H1 (cell line): ENCODE results near the gene DCDC1. TPM values are rescaled to one million over a fixed set of nuclear protein-coding genes. Genes with fewer than 3 reads are reported as not detected.

ENCODE experiments used
- CTCF ChIA-PET: fragments of 300-600 bp; sonication (Branson Sonifier 250); formaldehyde crosslinking; loops from one replicate; lab custom pipeline; 2021; ENCODE audit not compliant: partially characterized antibody; lab: Charles Lee
- POLR2A ChIA-PET: fragments of 300-600 bp; sonication (Branson Sonifier 250); formaldehyde crosslinking; loops from one replicate; lab custom pipeline; 2021; ENCODE audit warnings: inconsistent platforms; ENCODE audit not compliant: partially characterized antibody; lab: Charles Lee
- DNase-seq, 2 experiments: peaks; one replicate each; pipeline versions ENCODE4 v3.0.0 to v3.0.0-alpha.2; 2010 to 2022; ENCODE audit warnings: low spot score in 2 of 2, low read depth in 1 of 2, mixed read lengths in 1 of 2
- FAIRE-seq: peaks from 2 replicates; lab custom pipeline; 2011; peaks lifted over from hg19 to GRCh38; lab: Jason Lieb, UNC
- H2AFZ ChIP-seq: 2 replicates; pipeline ENCODE4 v1.8.1; 2012; ENCODE audit warnings: low read length, inconsistent platforms
- H2AK5ac ChIP-seq: 2 replicates; pipeline ENCODE4 v1.6.1; 2013; ENCODE audit warnings: low read depth, low read length
- H2BK120ac ChIP-seq: replicated peaks from 2 replicates; pipeline ENCODE3; 2013; ENCODE audit warnings: low read depth, low read length, inconsistent platforms
- H2BK12ac ChIP-seq: 2 replicates; pipeline ENCODE4 v1.6.1; 2013; ENCODE audit warnings: low read depth, low read length
- H2BK15ac ChIP-seq: 2 replicates; pipeline ENCODE4 v1.6.1; 2013; ENCODE audit warnings: low read length
- H2BK20ac ChIP-seq: 2 replicates; pipeline ENCODE4 v1.6.1; 2013; ENCODE audit warnings: low read length
- H2BK5ac ChIP-seq: 2 replicates; pipeline ENCODE4 v1.6.1; 2013; ENCODE audit warnings: low read depth, low read length
- H3K14ac ChIP-seq: 2 replicates; pipeline ENCODE4 v1.6.1; 2013; ENCODE audit warnings: inconsistent platforms; ENCODE audit not compliant: insufficient read length
- H3K18ac ChIP-seq: 2 replicates; pipeline ENCODE4 v1.6.1; 2013; ENCODE audit warnings: low read length; ENCODE audit errors: extremely low read depth
- H3K23ac ChIP-seq: 2 replicates; pipeline ENCODE4 v1.6.1; 2013; ENCODE audit warnings: inconsistent platforms; ENCODE audit not compliant: insufficient read length
- H3K23me2 ChIP-seq: 2 replicates; pipeline ENCODE4 v1.6.1; 2013; ENCODE audit warnings: low read depth, low read length
- H3K27ac ChIP-seq: 2 replicates; pipeline ENCODE4 v1.6.1; 2011; ENCODE audit warnings: low read depth, low read length, inconsistent platforms
- H3K27me3 ChIP-seq, 4 experiments: replicated peaks in 1 of 4; 1 replicate in 1 of 4; 2 replicates in 3 of 4; pipeline versions ENCODE4 v1.6.1 to v1.8.1; 2011 to 2013; ENCODE audit warnings: low read length in 3 of 4, mild to moderate bottlenecking in 3 of 4, inconsistent platforms in 2 of 4, mixed read lengths in 2 of 4, moderate library complexity in 1 of 4; ENCODE audit not compliant: control insufficient read depth in 3 of 4, insufficient read depth in 3 of 4; ENCODE audit errors: extremely low read depth in 1 of 4
- H3K36me3 ChIP-seq, 4 experiments: 2 replicates each; pipeline versions ENCODE4 v1.6.1 to v1.8.1; 2011 to 2013; ENCODE audit warnings: mild to moderate bottlenecking in 4 of 4, low read length in 3 of 4, moderate library complexity in 2 of 4, control low read depth in 1 of 4, inconsistent platforms in 1 of 4; ENCODE audit not compliant: insufficient read depth in 4 of 4, control insufficient read depth in 2 of 4
- H3K4ac ChIP-seq: replicated peaks from 2 replicates; pipeline ENCODE3; 2013; ENCODE audit warnings: low read length, low read depth, mixed read lengths, inconsistent platforms; ENCODE audit not compliant: insufficient read length
- H3K4me1 ChIP-seq, 4 experiments: replicated peaks in 1 of 4; 1 replicate in 1 of 4; 2 replicates in 3 of 4; pipeline versions ENCODE4 v1.6.1 to v1.8.1; 2011 to 2013; ENCODE audit warnings: low read length in 3 of 4, inconsistent platforms in 2 of 4, mixed read lengths in 1 of 4; ENCODE audit not compliant: insufficient read depth in 4 of 4, control insufficient read depth in 3 of 4
- H3K4me2 ChIP-seq, 2 experiments: 2 replicates each; pipeline versions ENCODE4 v1.6.1 to v1.8.1; 2011 to 2013; ENCODE audit warnings: low read depth in 2 of 2, low read length in 2 of 2, control low read depth in 1 of 2, inconsistent platforms in 1 of 2, mild to moderate bottlenecking in 1 of 2; ENCODE audit not compliant: insufficient read depth in 1 of 2
- H3K4me3 ChIP-seq, 4 experiments: fragments of 200-600, 300-600 bp in 1 of 4; sonication (generic), shearing (Covaris generic), sonication (Bioruptor Twin) in 1 of 4; 2 replicates each; pipeline versions ENCODE4 v1.5.1 to v1.8.1; 2011 to 2016; ENCODE audit warnings: low read length in 4 of 4, low read depth in 3 of 4, control low read depth in 2 of 4, inconsistent platforms in 2 of 4, mild to moderate bottlenecking in 2 of 4, mixed read lengths in 1 of 4, moderate library complexity in 1 of 4; ENCODE audit not compliant: insufficient read depth in 2 of 4; ENCODE audit errors: extremely low read depth in 1 of 4
- H3K56ac ChIP-seq: replicated peaks from 2 replicates; pipeline ENCODE3; 2013; ENCODE audit warnings: low read depth, mild to moderate bottlenecking, mixed read lengths, low read length, inconsistent platforms; ENCODE audit not compliant: insufficient read length
- H3K79me1 ChIP-seq: 2 replicates; pipeline ENCODE4 v1.6.1; 2013; ENCODE audit warnings: low read depth, low read length, control low read depth
- H3K79me2 ChIP-seq, 2 experiments: 2 replicates each; pipeline versions ENCODE4 v1.6.1 to v1.8.1; 2012 to 2013; ENCODE audit warnings: low read length in 2 of 2, mild to moderate bottlenecking in 2 of 2, inconsistent platforms in 1 of 2; ENCODE audit not compliant: insufficient read depth in 2 of 2, control insufficient read depth in 1 of 2
- H3K9ac ChIP-seq, 4 experiments: replicated peaks in 1 of 4; 1 replicate in 1 of 4; 2 replicates in 3 of 4; pipeline versions ENCODE4 v1.6.1 to v1.8.1; 2011 to 2013; ENCODE audit warnings: low read depth in 3 of 4, low read length in 3 of 4, control low read depth in 2 of 4, mild to moderate bottlenecking in 2 of 4, moderate library complexity in 2 of 4, inconsistent platforms in 1 of 4; ENCODE audit errors: extremely low read depth in 1 of 4
- H3K9me3 ChIP-seq, 2 experiments: 2 replicates each; pipeline versions ENCODE4 v1.6.1 to v1.8.1; 2012 to 2013; ENCODE audit warnings: mild to moderate bottlenecking in 2 of 2, moderate library complexity in 2 of 2, control low read depth in 1 of 2, inconsistent platforms in 1 of 2, low read depth in 1 of 2, low read length in 1 of 2, mixed read lengths in 1 of 2; ENCODE audit not compliant: insufficient read depth in 2 of 2
- H4K20me1 ChIP-seq, 2 experiments: replicated peaks in 1 of 2; 2 replicates each; pipeline versions ENCODE3 to v1.8.1; 2011 to 2013; ENCODE audit warnings: inconsistent platforms in 2 of 2, low read length in 2 of 2, mild to moderate bottlenecking in 1 of 2; ENCODE audit not compliant: insufficient read depth in 2 of 2, control insufficient read depth in 1 of 2
- H4K5ac ChIP-seq: 2 replicates; pipeline ENCODE4 v1.6.1; 2013; ENCODE audit warnings: low read length, low read depth, mixed read lengths, inconsistent platforms; ENCODE audit not compliant: insufficient read length
- H4K8ac ChIP-seq: 2 replicates; pipeline ENCODE4 v1.8.0; 2013; ENCODE audit warnings: mild to moderate bottlenecking, moderate library complexity, low read length, inconsistent platforms; ENCODE audit not compliant: insufficient read depth; ENCODE audit errors: extremely low read depth
- H4K91ac ChIP-seq: replicated peaks from 2 replicates; pipeline ENCODE3; 2013; ENCODE audit warnings: low read length, mixed read lengths, inconsistent platforms; ENCODE audit not compliant: insufficient read length
- CTBP2 ChIP-seq: IDR thresholded peaks from 2 replicates; pipeline ENCODE4 v1.7.0; 2011; ENCODE audit warnings: borderline replicate concordance, mild to moderate bottlenecking, moderate library complexity, mixed read lengths, low read length; ENCODE audit not compliant: insufficient read depth, insufficient read length
- POLR2AphosphoS5 ChIP-seq: IDR thresholded peaks from 2 replicates; pipeline ENCODE4 v1.6.1; 2011; ENCODE audit warnings: low read depth, low read length
- WGBS, 2 experiments: shearing (Covaris generic) in 1 of 2; methylation state at CpG; one replicate each; pipeline versions ENCODE4 v1.1.6 to v1.1.7; 2013 to 2015; ENCODE audit warnings: low lambda C conversion rate in 2 of 2, mixed read lengths in 2 of 2, inconsistent platforms in 1 of 2, low coverage in 1 of 2, missing lambda C conversion rate in 1 of 2; ENCODE audit not compliant: insufficient replicate concordance in 2 of 2, insufficient coverage in 1 of 2, insufficient read length in 1 of 2; ENCODE audit errors: extremely low coverage in 1 of 2, missing lambda C conversion rate in 1 of 2; 5-methylcytosine and 5-hydroxymethylcytosine counted together
- polyA plus RNA-seq, 7 experiments: library from polyadenylated mRNA; depleted of rRNA in 3 of 7; stranded (reverse) in 5 of 7; unstranded in 2 of 7; fragments of >200 nt in 5 of 7; fragments of 200-250 nt in 2 of 7; gene quantifications; 1 replicate in 5 of 7; 2 replicates in 1 of 7; 4 replicates in 1 of 7; pipeline versions ENCODE4 v1.2.1 to v1.2.3, GENCODE V29; 2011 to 2013; ENCODE audit warnings: missing spikeins in 2 of 7, mixed read lengths in 2 of 7
- total RNA-seq: library from RNA; stranded (reverse); fragmentation: NEBNext Ultra II Directional; extraction: Animal tissue kit (Norgen Biotek cat#: 25700); gene quantifications from 2 replicates; pipeline ENCODE4 v1.2.1, GENCODE V29; 2021

Gene DCDC1
- total and polyA plus RNA-seq, 2 of the 8 experiments (the other 6 are each of a cell fraction or from before 2014, with no cell fraction given) = 0.15 to 0.56 TPM

DNA sequence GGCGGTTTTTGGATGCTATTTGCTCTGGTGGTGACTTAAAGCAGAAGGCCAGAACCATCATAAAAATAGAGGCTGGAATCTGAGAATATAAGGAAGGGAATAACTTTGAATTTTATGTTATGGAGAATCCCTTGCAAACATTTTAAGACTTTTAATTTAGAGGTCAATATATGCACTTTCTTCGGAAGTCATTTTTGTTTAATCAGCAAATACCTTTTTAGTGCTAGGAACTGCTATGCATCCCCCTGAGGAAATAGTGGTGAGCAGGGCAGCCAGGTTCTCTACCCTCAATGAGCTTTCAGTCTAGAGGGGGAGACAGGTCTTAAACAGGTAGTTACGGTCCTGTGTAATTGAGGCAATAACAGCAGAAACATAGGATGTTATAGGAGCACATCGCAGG lies 516.9 kb downstream of the DCDC1 start:
- FAIRE-seq = no peak
- Histone ChIP-seq H3K9me3 (no peaks in the 10 kb centered on the region), H3K27me3 (no peaks in the 10 kb centered on the region), H3K23ac (no peak overlapping the region), H3K27ac (no peak overlapping the region), H3K4me1 (peaks cover 1 to 10% (median 7%) of the 10 kb centered on the region in 4 experiments; a peak in 4 of 7 replicates), H3K79me2 (no peaks in the 10 kb centered on the region), H3K36me3 (no peaks in the 10 kb centered on the region), H2BK12ac (no peak overlapping the region), H2BK15ac (no peak overlapping the region), H4K5ac (no peak overlapping the region), H3K18ac (no peak overlapping the region), H3K56ac (no peak overlapping the region), H2BK120ac (peak overlapping the region; percentile 16), H2BK20ac (no peak overlapping the region), H2AK5ac (peak overlapping the region; percentile 59; the same call in 1 of the 2 replicates), H3K79me1 (no peaks in the 10 kb centered on the region), H3K4me2 (no peak overlapping the region), H4K8ac (no peak overlapping the region), H3K4ac (peak overlapping the region; percentile 53), H3K9ac (no peak overlapping the region), H3K4me3 (no peak overlapping the region), H2BK5ac (no peak overlapping the region), H4K91ac (no peak overlapping the region), H2AFZ (no peak overlapping the region), H3K23me2 (no peaks in the 10 kb centered on the region), H4K20me1 (no peaks in the 10 kb centered on the region), H3K14ac (no peak overlapping the region)
- WGBS, 2 experiments = 87% methylated on average over 4 of the region's 4 CpGs; no CpG with 5 or more reads in 1 of the 2 experiments
- TF ChIP-seq CTBP2 (no peak), POLR2AphosphoS5 (no peak)
- ChIA-PET POLR2A (interaction anchor here (1.3 kb wide), 1 partner anchor 9 kb away, joined by 3 read pairs; no protein-coding TSS in a partner anchor), CTCF (interaction anchor here (1.2 kb wide), 1 partner anchor 77 kb away, joined by 3 read pairs; no protein-coding TSS in a partner anchor)
- no peak for DNase-seq
